ENCODE results near the gene TSFM. TPM values are rescaled to one million over a fixed set of nuclear protein-coding genes. Genes with fewer than 3 reads are reported as not detected.

The TSFM gene
- total and polyA plus RNA-seq, 9 of the 15 experiments (the other 6 are each of a cell fraction or from before 2014, with no cell fraction given) = 44.6 to 198 (median 60.2) TPM

GRCh38 chr12:57758552-57759359 is 23.8 kb upstream of the TSFM start:
- Histone ChIP-seq H3K9me3 (replicated peaks; ENCODE audit: control insufficient read depth, insufficient read depth, low read depth, low read length) (no peaks in the 10 kb centered on the region), H3K9ac (ENCODE audit: insufficient read depth in 1 of 2, low read depth in 2 of 2, low read length in 2 of 2) (peak overlapping the region in 1 of 2 experiments; percentile 21; a peak in 1 of 4 replicates), H3K4me2 (ENCODE audit: insufficient read depth, low read length) (no peak overlapping the region), H3K27ac (ENCODE audit: extremely low read depth, low read depth, low read length) (no peak overlapping the region), H3K4me3 (no peak overlapping the region), H3K27me3 (ENCODE audit: control insufficient read depth in 2 of 2, insufficient read depth in 2 of 2, low read length in 2 of 2) (no peaks in the 10 kb centered on the region), H3K4me1 (replicated peaks in 1 of 2; ENCODE audit: control insufficient read depth in 2 of 2, insufficient read depth in 2 of 2, low read length in 2 of 2) (peaks cover 17 to 28% of the 10 kb centered on the region in 2 experiments), H3K9me1 (ENCODE audit: control insufficient read depth, insufficient read depth, low read length) (no peaks in the 10 kb centered on the region), H3K36me3 (ENCODE audit: control insufficient read depth, insufficient read depth, low read length) (peaks cover 15% of the 10 kb centered on the region; the same call in 2 of the 3 replicates), H3K79me2 (ENCODE audit: control insufficient read depth, insufficient read depth, low read length) (peaks cover 11% of the 10 kb centered on the region; the same call in 2 of the 3 replicates), H2AFZ (ENCODE audit: low read depth, low read length) (no peak overlapping the region), H4K20me1 (replicated peaks; ENCODE audit: control insufficient read depth, insufficient read depth, low read length) (no peaks in the 10 kb centered on the region)
- WGBS (ENCODE audit: insufficient coverage, low coverage, missing lambda C conversion rate) = 82% methylated on average over 23 of the region's 25 CpGs
- no TSS peak for BruUV-seq (replicated peaks)
- intact Hi-C loops (cut with micrococcal nuclease) = loop anchor here (2.0 kb wide), 1 partner anchor 56 kb away; no protein-coding TSS in a partner anchor
- ChIA-PET POLR2A (interaction anchor here (0.6 to 2.3 kb wide), 4 partner anchors 9 to 14 kb away, joined by 3 to 11 read pairs (median 4); partner anchors contain the start of genes EEF1AKMT3, METTL1 and TSPAN31), CTCF (ENCODE audit: low intra/inter-chr PET ratio) (interaction anchor here (0.5 to 1.4 kb wide), 2 partner anchors 147 to 495 kb away, joined by 3 to 6 read pairs; no protein-coding TSS in a partner anchor)
- no peak for TF ChIP-seq ZKSCAN1 (IDR thresholded peaks at IDR 0.05; ENCODE audit: low read depth, low read length)
- TF ChIP-seq LARP7 (IDR thresholded peaks at IDR 0.05) = no peak
- TF ChIP-seq EWSR1 (IDR thresholded peaks at IDR 0.05; ENCODE audit: borderline replicate concordance, low read depth, partially characterized antibody) = no peak
- no peak for TF ChIP-seq UBTF (IDR thresholded peaks at IDR 0.05; ENCODE audit: borderline replicate concordance in 1 of 2, low read depth in 2 of 2, low read length in 2 of 2)
- in situ Hi-C loops (cut with MboI) = no loop called here
- no peak for DNase-seq (ENCODE audit: extremely low read depth in 1 of 4, low spot score in 3 of 4)
- no peak for FAIRE-seq
- ATAC-seq = no peak

All from K562 (cell line).